GM19438 (cell line): ENCODE measurements around the gene FHIT.
"Not testable (repeated sequence)": the region's sequence is repeated elsewhere in the genome, so short reads cannot be mapped to it uniquely, and the experiment has no call there.

Experiments
- ATAC-seq: cut with Tn5 transposase; IDR thresholded peaks from one replicate; pipeline ENCODE4 v1.9.1; 2021; ENCODE audit warnings: low read depth; ENCODE audit not compliant: unreplicated experiment

Gene FHIT

DNA sequence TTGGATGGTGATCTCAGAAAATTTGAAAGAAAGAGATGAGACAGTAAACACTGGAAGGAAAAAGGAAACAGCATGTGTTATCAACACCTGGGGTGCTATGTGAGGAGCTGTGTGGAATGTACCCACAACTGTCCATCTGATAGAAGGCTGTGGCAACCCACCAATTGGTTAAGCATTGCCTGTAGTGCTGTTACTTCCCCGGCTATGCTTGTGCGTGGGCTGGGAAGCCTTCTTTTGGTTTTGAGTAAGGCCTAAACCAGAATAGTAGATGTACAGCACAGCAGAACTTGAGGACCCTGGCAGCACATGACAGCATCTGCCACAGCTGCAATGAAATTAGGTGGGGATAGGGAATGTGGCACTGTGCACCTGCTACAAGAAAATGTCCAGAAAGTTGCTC, 184.5 kb downstream of the FHIT start:
- no peak for ATAC-seq

DNA sequence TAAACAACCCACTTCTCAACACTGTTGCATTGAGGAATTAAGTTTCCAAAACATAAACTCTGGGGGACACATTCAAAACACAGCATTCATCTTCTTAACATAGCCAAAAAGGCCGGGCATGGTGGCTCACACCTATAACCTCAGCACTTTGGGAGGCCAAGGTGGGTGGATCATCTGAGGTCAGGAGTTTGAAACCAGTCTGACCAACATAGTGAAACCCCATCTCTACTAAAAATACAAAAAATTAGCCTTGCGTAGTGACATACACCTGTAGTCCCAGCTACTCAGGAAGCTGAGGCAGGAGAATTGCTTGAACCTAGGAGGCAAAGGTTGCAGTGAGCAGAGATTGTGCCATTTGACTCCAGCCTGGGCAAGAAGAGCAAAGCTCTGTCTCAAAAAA, 185.0 kb downstream of the FHIT start:
- ATAC-seq: not testable (repeated sequence)

DNA sequence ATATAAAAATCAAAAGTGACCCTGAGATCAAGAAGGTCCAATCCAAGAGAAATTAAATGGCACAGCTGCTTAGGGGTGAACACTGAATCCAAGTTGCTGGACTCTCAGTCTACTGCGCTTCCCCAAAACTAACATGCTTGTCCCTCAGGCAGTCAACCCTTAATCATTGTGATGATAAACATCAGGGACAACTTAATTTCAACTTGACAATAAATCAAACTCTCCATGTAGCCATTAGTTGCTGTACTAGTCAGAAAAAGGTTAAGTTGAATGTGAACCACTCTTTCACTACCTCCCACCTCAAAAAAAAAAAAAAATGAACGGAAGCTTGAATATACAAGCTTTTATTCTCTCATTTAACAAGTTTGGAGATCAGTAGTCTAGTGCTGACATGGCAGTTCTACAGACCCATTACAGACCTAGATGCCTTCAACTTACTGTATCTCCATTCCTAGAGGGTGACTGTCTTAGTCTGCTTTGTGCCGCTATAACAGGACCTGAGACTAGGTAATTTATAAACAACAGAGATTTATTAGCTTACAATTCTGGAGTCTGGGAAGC, 185.7 kb downstream of the FHIT start:
- no peak for ATAC-seq

DNA sequence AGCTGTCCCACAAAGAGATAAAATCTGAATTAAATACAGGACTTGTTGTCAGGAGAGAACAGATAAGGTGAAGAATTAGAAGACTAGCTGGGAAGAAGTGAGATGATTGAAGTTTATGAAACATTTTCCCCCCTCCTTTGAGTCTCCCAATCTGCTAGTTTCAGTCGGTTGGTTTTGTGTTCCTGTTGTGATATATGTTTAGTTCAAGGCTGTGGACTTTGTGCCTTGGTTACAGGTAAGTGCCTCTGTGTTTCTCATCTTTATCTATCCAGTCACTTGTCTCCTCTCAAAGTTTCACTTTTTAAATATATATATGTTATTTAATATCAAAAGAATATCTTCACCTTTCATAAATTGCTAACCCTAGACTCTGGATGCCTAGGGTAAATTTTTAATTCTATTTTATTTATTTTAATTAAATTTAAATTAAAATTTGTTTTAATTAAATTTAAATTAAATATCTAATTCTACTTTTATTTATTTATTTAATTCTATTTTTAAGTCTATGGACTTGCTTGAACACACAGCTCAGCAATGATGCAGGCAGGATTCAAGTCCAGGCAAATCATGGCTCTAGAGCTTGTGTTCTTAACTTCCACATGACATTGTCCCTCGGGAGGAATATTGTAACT, 190.0 kb downstream of the FHIT start:
- no peak for ATAC-seq

- ATAC-seq: no peak
Observed at GRCh38 chr3:61060411-61060861, 190.8 kb downstream of the FHIT start.

- no peak for ATAC-seq
Observed at GRCh38 chr3:61058836-61059235, 192.4 kb downstream of the FHIT start.

GRCh38 chr3:61057464-61057863, 193.8 kb downstream of the FHIT start:
- ATAC-seq: no peak

GRCh38 chr3:61055447-61055846, 195.8 kb downstream of the FHIT start:
- ATAC-seq: no peak

- ATAC-seq: no peak
Observed at GRCh38 chr3:61053781-61054496, 197.3 kb downstream of the FHIT start.

DNA sequence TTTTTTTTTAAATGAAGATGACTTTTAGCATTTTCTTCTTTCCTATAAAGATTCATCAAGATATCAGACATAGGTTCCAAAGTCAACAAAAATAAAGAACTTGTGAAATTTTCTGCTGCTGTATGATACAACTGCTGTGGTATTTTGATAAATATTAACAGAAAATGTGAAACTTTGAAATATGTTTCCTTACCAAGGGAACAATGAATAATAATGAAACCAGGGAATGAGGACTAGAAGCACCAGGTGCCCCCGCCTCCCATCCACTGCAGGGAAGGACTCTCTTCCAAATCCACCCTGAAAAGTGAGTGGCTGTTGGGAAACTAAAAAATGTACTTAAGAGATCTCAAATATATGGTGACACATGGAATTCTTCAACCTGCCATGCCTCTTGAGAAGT, 198.4 kb downstream of the FHIT start:
- ATAC-seq: no peak

DNA sequence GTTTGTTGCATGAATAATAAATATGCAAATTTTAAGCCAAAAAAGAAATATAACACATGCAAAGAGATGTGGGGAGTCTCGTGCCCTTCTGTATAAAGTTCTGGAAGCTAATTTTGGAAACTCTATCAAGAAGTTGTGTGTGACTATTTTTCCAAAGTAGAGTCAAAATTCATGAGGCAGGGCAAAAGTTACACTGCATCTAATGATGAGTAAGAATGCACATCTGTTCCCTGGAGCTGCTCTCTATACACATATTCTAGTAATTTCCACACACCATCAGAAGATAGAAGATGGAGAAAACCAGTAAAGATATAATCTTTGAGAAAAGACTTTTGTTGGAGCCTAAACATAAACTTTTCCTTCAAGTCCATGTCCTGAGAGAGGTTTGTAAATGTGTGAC, 199.6 kb downstream of the FHIT start:
- ATAC-seq: no peak

DNA sequence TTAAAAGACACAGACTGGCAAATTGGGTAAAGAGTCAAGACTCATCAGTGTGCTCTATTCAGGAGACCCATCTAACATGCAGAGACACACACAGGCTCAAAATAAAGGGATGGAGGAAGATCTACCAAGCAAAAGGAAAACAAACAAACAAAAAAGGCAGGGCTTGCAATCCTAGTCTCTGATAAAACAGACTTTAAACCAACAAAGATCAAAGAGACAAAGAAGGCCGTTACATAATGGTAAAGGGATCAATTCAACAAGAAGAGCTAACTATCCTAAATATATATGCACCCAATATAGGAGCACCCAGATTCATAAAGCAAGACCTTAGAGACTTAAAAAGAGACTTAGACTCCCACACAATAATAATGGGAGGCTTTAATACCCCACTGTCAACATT, 206.1 kb downstream of the FHIT start:
- ATAC-seq: not testable (repeated sequence)

- no peak for ATAC-seq
Observed at GRCh38 chr3:61043156-61043555, 208.1 kb downstream of the FHIT start.

- ATAC-seq: no peak
Observed at GRCh38 chr3:61040618-61041017, 210.6 kb downstream of the FHIT start.

DNA sequence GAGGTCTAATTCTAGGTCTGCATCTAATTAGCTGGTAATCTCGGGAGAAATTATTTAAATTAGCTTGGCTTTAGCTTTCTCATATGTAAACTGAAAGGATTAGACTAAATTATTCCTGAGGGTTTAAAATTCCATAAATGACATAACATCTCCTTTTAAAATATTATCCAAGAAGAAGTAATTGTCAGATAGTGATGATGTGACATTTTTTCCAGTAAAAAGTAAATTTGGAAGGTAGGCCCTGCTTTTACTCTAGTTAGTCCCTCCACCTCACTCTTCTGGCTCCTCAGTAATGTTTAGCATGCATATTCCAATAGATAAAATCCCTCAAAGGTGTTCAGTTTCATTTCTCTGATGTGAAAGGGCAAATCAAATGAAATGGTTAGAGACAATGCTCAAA, 215.7 kb downstream of the FHIT start:
- ATAC-seq: no peak

- ATAC-seq: no peak
Observed at GRCh38 chr3:61032991-61033390, 218.3 kb downstream of the FHIT start.

DNA sequence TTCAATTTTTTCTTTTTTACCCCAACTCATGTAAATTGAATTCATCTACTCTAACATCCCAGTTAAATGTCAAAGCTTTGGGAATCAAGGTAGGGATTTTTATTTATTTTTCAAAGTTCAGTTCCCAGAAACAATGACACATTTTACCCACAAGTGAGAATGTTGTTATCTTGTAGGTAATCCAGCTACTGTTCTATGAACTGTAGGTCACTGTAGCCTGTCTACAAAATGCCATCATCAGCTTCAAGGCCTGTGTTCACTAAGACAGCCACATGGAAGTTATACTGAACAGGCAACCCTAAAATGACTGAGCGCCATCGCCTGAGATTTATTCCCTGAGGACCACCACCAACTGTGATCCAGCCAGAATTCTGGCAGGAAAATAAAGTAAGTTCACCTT, 219.7 kb downstream of the FHIT start:
- no peak for ATAC-seq

DNA sequence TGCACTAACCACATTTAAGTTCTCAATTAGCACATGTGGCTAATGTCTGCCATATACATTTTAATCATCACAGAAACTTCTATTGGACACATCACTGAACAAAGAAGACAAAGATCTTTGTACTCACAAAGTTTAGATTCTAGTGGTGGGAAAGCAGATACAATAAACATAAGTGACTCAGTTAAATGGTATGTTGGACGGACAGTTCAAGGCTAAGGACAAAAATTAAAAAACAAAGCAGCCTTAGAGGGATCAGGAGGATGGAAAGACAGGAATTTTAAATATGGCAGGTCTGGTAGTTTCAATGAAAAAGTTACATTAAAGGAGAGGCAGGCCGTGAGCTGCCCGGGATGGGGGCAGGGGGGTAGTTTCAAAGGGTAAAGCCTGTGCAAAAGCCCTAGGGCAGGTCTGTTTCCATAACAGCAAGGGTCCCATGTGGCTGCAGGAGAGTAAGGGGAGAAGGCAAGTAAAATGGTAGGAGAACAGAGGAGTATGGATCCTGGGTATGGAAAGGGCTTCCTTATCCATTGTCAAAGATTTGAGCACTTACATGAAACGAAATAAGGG, 220.7 kb downstream of the FHIT start:
- ATAC-seq: no peak

- ATAC-seq: no peak
Observed at GRCh38 chr3:61029194-61029593, 222.1 kb downstream of the FHIT start.

DNA sequence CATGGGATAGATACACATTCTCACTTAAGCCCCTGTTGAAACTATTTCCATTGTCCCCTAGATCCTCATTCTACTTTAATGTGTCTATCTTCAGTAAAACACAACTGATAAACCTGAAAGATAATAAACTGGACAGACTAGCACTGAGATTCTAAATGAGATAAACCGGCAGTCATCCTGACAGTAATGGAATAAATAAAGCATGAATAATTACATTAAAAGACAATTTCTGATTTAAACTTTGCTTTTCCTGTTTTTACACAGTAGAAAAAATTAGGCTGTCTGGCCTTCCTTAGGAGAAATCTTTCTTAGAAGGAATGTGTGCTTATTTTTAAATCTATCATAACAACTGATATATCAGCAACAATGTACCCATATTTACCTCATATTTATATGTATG, 232.4 kb downstream of the FHIT start:
- no peak for ATAC-seq

- not testable (repeated sequence) for ATAC-seq
Observed at GRCh38 chr3:61017028-61017427, 234.2 kb downstream of the FHIT start.

DNA sequence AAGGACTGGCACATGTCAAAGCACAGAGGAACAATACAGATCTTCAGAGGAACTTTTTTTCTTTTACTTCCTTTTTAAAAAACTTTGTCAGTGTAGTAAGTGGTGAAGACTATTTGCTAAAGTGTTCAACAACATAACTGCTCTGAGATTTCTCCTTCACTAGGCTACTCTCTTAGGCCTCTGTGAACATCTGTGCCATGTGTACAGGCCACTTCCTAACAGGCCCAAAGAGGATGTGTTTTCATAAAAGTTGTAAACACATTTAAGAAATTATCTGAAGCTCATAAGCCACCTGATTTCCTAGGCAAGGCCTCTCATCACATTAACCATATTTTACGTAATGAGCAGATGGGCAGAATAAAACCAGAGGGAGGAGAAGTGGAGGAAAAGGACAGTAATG, 235.4 kb downstream of the FHIT start:
- ATAC-seq: no peak
